Ovary (tissue), 3 donors: ENCODE measurements around the gene ZNF746.

Source experiments
- CTCF ChIP-seq, 3 donors: fragments of 450-650 bp in 2 of 3; fragments of 200-600 bp in 1 of 3; IDR thresholded peaks; one replicate each; pipeline versions ENCODE4 v1.5.1 to v1.8.0; 2016 to 2022; ENCODE audit warnings: antibody characterized with exemption in 3 of 3, mild to moderate bottlenecking in 1 of 3
- POLR2A ChIP-seq: fragments of 450-650 bp; IDR thresholded peaks from one replicate; pipeline ENCODE4 v1.6.1; 2017; ENCODE audit warnings: antibody characterized with exemption, mild to moderate bottlenecking, moderate library complexity
- donor health status: DM: no; HTN: no; CAD: no.

DNA sequence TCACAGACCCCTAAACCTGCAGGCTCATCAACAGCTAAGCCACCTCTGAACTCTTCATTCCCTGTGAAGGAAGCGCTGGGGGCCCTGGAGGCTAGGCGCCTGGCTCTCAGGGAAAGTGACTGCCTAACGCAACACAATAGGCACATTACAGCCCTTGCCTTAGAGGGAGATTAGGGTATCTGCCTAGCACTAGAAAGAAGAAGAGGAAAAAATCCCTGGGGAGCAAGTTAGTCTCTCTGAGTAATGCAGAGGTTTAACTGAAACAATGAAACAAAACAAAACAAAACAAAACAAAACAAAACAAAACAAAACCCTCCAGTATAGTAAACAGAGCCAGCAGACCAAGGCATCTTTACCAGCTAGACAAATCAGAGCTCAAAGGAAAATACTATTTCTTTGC, 39.4 kb downstream of the ZNF746 start:
- TF ChIP-seq CTCF (IDR thresholded peaks at IDR 0.05) (no peak), POLR2A (no peak)
